GM12874 (cell line): ENCODE measurements around the gene RND1.
A peak's percentile ranks its signal among the peaks of the same experiment; 100 is the strongest.

ENCODE experiments used
- TF ChIP-seq, protein P1 (sequence below): IDR thresholded peaks from 2 replicates; pipeline ENCODE4 v1.5.1; 2011; ENCODE audit warnings: low read depth, mild to moderate bottlenecking, control low read depth, low read length, moderate library complexity; ENCODE audit not compliant: insufficient read depth

RND1 gene

DNA sequence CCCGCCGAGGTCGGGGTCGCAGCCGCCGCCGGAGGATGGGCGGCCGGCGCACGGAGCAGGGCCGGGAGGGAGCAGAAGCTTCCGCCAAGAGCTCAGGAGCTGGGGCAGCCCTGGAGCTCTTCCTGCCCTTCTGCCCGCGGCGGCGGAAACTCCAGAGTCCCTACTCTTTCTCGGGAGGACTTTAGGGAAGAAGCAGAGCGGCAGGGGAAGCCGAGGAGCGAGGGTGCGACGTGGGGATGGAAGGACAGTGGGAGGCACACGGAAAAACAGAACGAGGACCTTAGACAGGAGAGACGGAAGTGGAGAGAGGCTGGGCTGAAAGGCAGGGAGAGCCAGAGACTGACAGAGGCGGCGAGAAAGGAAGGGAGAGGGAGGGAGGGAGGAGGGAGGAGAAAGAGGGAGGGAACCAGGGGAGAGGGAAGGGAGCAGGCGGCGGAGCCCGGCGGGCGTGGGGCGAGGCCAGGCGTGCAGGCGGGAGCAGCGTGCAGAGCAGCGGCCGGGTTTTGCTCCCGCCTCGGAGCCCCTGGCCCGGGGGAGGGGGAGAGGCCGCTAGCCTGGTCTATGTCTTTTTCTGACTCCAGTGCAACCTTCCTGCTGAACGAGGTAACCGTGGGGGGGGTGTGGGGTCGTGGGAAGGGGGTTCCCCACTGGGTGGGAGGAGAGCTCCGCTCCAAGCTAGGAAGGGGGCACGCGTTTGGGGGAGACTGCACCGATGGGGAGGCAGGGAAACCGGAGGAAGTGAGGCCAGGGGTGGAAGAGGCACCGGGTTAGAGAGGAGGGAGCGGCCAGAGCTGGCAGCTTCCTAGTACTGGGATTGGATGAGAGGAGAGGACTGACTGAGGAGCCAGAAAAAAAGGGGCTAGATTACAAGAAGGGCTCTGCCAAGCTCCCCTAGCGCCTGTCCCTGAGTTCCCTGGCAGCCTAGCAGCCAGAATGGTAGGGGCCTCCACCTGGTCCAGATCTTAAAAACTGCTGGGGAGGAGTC, 50.3 kb downstream of the RND1 start:
- TF ChIP-seq, protein P1, sequence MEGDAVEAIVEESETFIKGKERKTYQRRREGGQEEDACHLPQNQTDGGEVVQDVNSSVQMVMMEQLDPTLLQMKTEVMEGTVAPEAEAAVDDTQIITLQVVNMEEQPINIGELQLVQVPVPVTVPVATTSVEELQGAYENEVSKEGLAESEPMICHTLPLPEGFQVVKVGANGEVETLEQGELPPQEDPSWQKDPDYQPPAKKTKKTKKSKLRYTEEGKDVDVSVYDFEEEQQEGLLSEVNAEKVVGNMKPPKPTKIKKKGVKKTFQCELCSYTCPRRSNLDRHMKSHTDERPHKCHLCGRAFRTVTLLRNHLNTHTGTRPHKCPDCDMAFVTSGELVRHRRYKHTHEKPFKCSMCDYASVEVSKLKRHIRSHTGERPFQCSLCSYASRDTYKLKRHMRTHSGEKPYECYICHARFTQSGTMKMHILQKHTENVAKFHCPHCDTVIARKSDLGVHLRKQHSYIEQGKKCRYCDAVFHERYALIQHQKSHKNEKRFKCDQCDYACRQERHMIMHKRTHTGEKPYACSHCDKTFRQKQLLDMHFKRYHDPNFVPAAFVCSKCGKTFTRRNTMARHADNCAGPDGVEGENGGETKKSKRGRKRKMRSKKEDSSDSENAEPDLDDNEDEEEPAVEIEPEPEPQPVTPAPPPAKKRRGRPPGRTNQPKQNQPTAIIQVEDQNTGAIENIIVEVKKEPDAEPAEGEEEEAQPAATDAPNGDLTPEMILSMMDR, result 0 out of 2 replicates have a peak, but pooled peaks have one; percentile 0

DNA sequence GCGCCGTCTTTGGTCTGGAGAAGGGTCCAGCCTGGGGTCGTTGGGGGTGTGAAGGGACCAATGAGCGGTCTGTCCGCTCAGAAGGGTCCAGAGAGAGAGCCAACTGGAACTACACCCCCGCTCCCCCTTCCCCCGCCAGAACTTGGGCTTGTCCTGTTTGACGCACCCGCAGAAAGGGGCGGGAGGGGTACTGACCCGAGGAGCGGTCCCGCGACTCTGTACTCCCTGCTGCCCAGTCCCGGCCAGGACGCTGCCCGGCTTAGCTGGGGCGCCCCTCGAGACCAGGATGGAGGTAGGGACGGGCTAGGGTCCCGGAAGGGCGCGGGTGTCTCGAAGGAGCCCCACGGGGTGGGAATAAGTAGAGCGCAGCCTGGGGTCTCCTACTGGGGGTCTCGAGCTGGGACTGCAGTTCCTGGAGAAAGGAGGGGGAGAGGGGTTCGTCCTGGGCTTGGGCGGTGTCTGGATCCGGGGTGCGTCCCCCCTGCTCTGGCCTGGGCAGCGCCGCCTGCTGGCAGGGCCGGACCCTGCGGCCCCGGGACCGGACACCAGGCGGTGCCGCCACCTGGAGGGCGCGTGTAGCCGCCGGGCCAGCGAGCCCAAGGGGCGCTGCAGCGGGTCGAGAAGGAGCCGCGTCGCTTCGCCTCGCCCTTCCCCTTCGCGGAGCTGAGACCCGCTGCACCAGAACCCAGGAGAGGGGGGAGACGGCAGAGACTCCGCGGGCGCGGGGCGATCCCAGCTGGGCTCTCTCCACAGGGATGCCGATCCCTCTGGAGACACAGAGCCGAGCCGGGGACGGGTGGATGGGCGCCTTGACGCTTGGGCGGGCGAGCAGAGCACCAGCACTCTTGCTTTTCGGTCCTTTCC, 51.2 kb downstream of the RND1 start:
- TF ChIP-seq, protein P1, result peak; percentile 100

GRCh38 chr12:48813465-48814261, 52.0 kb downstream of the RND1 start:
- TF ChIP-seq, protein P1, result no peak

DNA sequence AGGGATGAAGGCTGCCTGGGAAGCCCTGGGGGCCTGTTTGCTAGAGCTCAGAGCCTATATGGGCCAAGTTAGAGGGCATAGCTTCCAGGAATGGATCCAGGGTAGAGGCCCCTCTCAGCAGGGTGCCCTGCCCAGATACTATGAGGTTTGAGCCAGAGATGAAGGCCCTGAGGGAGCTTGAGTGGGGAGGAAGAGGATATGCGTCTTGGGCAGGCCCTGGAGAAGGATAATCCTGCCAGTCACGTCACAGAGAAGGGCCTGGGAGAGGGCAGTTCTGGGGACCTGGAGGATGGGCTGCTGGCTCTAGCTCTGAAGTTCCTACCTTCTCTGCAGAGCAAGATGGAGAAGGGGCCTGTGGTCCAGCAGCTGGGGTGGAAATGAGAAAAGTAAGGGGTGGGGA, 53.3 kb downstream of the RND1 start:
- TF ChIP-seq, protein P1, result no peak

GRCh38 chr12:48811437-48812090, 54.1 kb downstream of the RND1 start:
- TF ChIP-seq, protein P1, result no peak

DNA sequence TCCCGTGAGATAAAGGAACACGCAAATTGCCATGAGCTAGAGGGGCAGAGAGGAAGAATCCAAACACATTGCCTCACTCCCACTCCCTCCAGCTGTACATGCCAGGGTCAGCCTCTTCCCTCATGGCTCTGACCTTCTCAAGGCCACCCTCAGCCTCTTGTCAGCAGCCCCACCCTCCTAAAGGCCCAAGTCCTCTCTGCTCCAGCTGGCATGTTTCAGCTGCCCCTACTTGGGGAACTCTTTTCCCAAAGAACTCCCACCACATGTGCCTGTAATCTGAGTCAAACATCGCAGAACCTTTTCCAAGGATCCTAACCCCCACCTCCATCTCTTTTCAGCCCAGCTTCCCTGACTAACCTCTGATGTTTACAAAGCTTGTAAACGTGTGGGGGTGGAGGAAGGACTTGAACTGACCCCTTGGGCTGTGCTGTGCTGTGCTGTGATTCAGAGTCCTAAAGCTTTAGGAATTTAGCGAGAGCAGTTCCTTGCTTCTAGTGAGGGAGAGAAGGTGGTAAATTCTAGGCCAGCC, 54.7 kb downstream of the RND1 start:
- TF ChIP-seq, protein P1, result no peak
